ENCODE data around the gene C20orf204. TPM values are rescaled to one million over a fixed set of nuclear protein-coding genes. Genes with fewer than 3 reads are reported as not detected.

C20orf204 gene
- total and polyA plus RNA-seq, 12 donors: 0.11 to 0.88 (median 0.45) TPM

- Histone ChIP-seq H3K4me1 (peaks cover 8 to 59% (median 47%) of the 10 kb centered on the region in 9 donors), H3K36me3 (peaks cover 0 to 37% (median 19%) of the 10 kb centered on the region in 9 donors), H3K27ac (peak overlapping the region in 1 of 10 donors; percentile 64), H3K4me3 (no peak overlapping the region), H3K27me3 (peaks cover 0 to 58% (median 47%) of the 10 kb centered on the region in 7 donors), H3K9me3 (no peaks in the 10 kb centered on the region)
- DNase-seq (no peak), ATAC-seq (no peak)
- WGBS, 2 donors: 73 to 76% methylated on average over 17 of the region's 17 CpGs
- no peak for TF ChIP-seq CTCF (IDR thresholded peaks at IDR 0.05)
- intact Hi-C loops (cut with DNase I): loop anchor here in 9 of 10 donors (5.0 to 10.0 kb wide), 4 partner anchors 52 to 88 kb away; partner anchors contain the start of gene PRPF6 (in 4 of the 9)
Observed at GRCh38 chr20:64036346-64037198, 590 bp downstream of the C20orf204 start.

- peaks cover 13 to 65% (median 53%) of the 10 kb centered on the region in 9 donors for H3K4me1 ChIP-seq
- WGBS, 2 donors: 80 to 81% methylated on average over 3 of the region's 3 CpGs
- intact Hi-C loops (cut with DNase I): loop anchor here in 9 of 10 donors (5.0 to 10.0 kb wide), 4 partner anchors 52 to 88 kb away; partner anchors contain the start of gene PRPF6 (in 4 of the 9)
- H3K9me3 ChIP-seq: no peaks in the 10 kb centered on the region
- TF ChIP-seq CTCF (IDR thresholded peaks at IDR 0.05): no peak
- H3K4me3 ChIP-seq: peak overlapping the region in 1 of 10 donors; percentile 66
- DNase-seq (no peak), ATAC-seq (no peak)
- peaks cover under 1 to 64% (median 52%) of the 10 kb centered on the region in 7 donors for H3K27me3 ChIP-seq
- H3K36me3 ChIP-seq: peaks cover 0 to 32% (median 19%) of the 10 kb centered on the region in 9 donors
- H3K27ac ChIP-seq: peak overlapping the region in 1 of 10 donors; percentile 64
Observed at GRCh38 chr20:64037199-64037497, 1.2 kb downstream of the C20orf204 start.

DNA sequence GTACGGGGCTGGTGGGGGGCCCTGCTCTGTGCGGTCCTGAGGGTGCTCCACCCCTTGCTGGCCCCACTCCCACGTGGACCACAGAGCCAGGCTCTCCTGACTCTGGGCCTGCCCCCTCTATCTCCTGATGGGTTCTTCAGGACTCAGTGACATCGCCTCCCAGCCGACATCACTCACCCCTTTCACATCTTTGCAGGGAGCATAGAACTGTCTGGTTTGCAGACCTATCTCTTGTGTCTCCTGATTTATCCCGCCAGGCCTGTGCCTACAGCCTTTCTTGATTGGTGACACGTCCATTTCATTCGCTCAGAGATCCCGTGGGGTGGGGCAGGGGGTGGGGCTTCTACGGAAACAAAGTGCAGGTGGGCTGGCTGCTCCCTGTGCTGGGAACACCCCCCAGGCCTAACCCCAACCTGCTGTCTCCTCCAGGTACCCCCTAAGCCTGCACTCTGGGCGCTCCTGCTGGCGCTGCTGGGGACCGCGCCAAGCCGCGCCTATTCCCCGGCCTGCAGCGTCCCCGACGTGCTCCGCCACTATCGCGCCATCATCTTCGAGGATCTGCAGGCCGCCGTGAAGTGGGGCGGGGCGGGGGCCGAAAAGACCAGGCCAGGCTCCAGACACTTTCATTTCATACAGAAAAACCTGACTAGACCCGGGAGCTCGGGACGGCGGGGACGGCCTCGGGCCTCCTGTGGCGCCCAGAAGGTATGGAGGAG lies 1.7 kb downstream of the C20orf204 start:
- H3K36me3 ChIP-seq: peaks cover 0 to 27% (median 18%) of the 10 kb centered on the region in 9 donors
- H3K9me3 ChIP-seq: no peaks in the 10 kb centered on the region
- 8 to 11% methylated on average over 36 of the region's 36 CpGs for WGBS, 2 donors
- TF ChIP-seq CTCF (IDR thresholded peaks at IDR 0.05): no peak
- DNase-seq (no peak), ATAC-seq (no peak)
- intact Hi-C loops (cut with DNase I): loop anchor here in 9 of 10 donors (2.0 to 10.0 kb wide), 6 partner anchors 19 to 87 kb away; partner anchors contain the start of gene PRPF6 (in 4 of the 9)
- H3K27me3 ChIP-seq: peaks cover 3 to 68% (median 56%) of the 10 kb centered on the region in 7 donors
- peaks cover 17 to 68% (median 56%) of the 10 kb centered on the region in 9 donors for H3K4me1 ChIP-seq
- peak overlapping the region in 9 of 10 donors; percentile 30 to 66 (median 58) for H3K4me3 ChIP-seq
- peak overlapping the region in 8 of 10 donors; percentile 80 to 96 (median 85) for H3K27ac ChIP-seq

DNA sequence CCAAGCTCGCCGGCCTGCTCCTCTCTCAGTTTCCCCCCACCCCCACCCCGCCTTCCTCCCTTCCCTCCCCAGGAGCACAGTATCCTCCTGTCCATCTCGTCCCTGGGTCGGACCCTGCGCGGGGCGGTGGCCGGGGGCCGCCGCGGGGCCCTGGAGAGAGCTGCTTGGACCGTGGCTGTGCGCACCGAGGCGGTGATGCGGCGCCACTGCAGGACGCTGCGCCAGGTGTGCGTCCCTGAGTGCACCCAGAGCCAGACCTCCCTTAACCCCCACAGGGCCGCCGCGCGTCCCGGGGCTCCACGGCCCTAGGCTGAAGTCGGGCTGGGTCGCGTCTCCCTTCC lies 2.2 kb downstream of the C20orf204 start:
- Histone ChIP-seq H3K36me3 (peaks cover 0 to 21% (median 12%) of the 10 kb centered on the region in 9 donors), H3K4me1 (peaks cover 17 to 68% (median 56%) of the 10 kb centered on the region in 9 donors), H3K27me3 (peaks cover 3 to 71% (median 58%) of the 10 kb centered on the region in 7 donors), H3K4me3 (peak overlapping the region in 9 of 10 donors; percentile 30 to 66 (median 58)), H3K27ac (peak overlapping the region in 9 of 10 donors; percentile 80 to 96 (median 85)), H3K9me3 (no peaks in the 10 kb centered on the region)
- 2% methylated on average over 23 to 30 of the region's 30 CpGs for WGBS, 2 donors
- TF ChIP-seq CTCF (IDR thresholded peaks at IDR 0.05): no peak
- intact Hi-C loops (cut with DNase I): loop anchor here in 9 of 10 donors (2.0 to 10.0 kb wide), 6 partner anchors 19 to 87 kb away; partner anchors contain the start of gene PRPF6 (in 4 of the 9)
- DNase-seq (no peak), ATAC-seq (peak in 2 of 8 donors; percentile 1)
